Stimulated activated CD8-positive, alpha-beta memory T cell treated with anti-CD3 and anti-CD28 coated beads, Interleukin-4, amount 100 ng/mL, for 48 hours (primary cell): Measurements from ENCODE around the gene POLH.
"Not testable (repeated sequence)": the region's sequence is repeated elsewhere in the genome, so short reads cannot be mapped to it uniquely, and the experiment has no call there.

Experiments used
- DNase-seq: peaks from one replicate; pipeline ENCODE4 v3.0.0-alpha.2; 2020

POLH gene

GRCh38 chr6:43634702-43635303 lies 58.8 kb downstream of the POLH start:
- DNase-seq: no peak

- peak; percentile 93 for DNase-seq
These were observed 59.7 kb downstream of the POLH start, which contains the start of gene MAD2L1BP for GRCh38 chr6:43635387-43636307. Gene MAD2L1BP, plus strand, starts transcription at chr6:43635840. Its CDS starts 36 bp downstream, at chr6:43635876.

GRCh38 chr6:43636308-43636659 lies 60.3 kb downstream of the POLH start:
- DNase-seq: no peak

GRCh38 chr6:43639984-43640800 lies 64.2 kb downstream of the POLH start:
- no peak for DNase-seq

- peak; percentile 80 for DNase-seq
These were observed 69.1 kb downstream of the POLH start, which contains the start of gene RSPH9 for GRCh38 chr6:43644940-43645612. Gene RSPH9, plus strand, starts transcription at chr6:43645036. Its CDS starts 63 bp downstream, at chr6:43645099.

- DNase-seq: no peak
These were observed 69.6 kb downstream of the POLH start for GRCh38 chr6:43645613-43645964.

GRCh38 chr6:43647613-43648012 lies 71.6 kb downstream of the POLH start:
- no peak for DNase-seq

GRCh38 chr6:43648248-43648647 lies 72.3 kb downstream of the POLH start:
- no peak for DNase-seq

GRCh38 chr6:43652822-43653221 lies 76.8 kb downstream of the POLH start:
- DNase-seq: not testable (repeated sequence)

GRCh38 chr6:43657221-43657802 lies 81.3 kb downstream of the POLH start:
- DNase-seq: no peak

GRCh38 chr6:43658161-43658560 lies 82.2 kb downstream of the POLH start:
- DNase-seq: no peak

GRCh38 chr6:43662948-43663347 lies 87.0 kb downstream of the POLH start:
- DNase-seq: not testable (repeated sequence)
